Gastroesophageal sphincter (tissue), 3 donors: Measurements from ENCODE around the gene RNMT.

ENCODE experiments used
- EP300 ChIP-seq: sonication (generic); formaldehyde crosslinking; IDR thresholded peaks from one replicate; pipeline ENCODE4 v1.6.1; 2017; ENCODE audit warnings: antibody characterized with exemption, mild to moderate bottlenecking
- POLR2A ChIP-seq, 2 donors: fragments of 450-650 bp; IDR thresholded peaks; one replicate each; pipeline ENCODE4 v1.6.1; 2017; ENCODE audit warnings: antibody characterized with exemption in 2 of 2, mild to moderate bottlenecking in 2 of 2, moderate library complexity in 1 of 2
- POLR2AphosphoS5 ChIP-seq: sonication (generic); formaldehyde crosslinking; IDR thresholded peaks from one replicate; pipeline ENCODE4 v1.6.1; 2017; ENCODE audit warnings: antibody characterized with exemption
- TF ChIP-seq, protein P1 (sequence below), 4 experiments: fragments of 200-600 bp in 2 of 4; fragments of 450-650 bp in 2 of 4; sonication (generic) in 1 of 4; IDR thresholded peaks; one replicate each; pipeline ENCODE4 v1.5.1; 2017 to 2019; ENCODE audit warnings: antibody characterized with exemption in 4 of 4, mild to moderate bottlenecking in 2 of 4, moderate library complexity in 2 of 4

GRCh38 chr18:13684546-13684945, 41.9 kb upstream of the RNMT start:
- TF ChIP-seq, protein P1, sequence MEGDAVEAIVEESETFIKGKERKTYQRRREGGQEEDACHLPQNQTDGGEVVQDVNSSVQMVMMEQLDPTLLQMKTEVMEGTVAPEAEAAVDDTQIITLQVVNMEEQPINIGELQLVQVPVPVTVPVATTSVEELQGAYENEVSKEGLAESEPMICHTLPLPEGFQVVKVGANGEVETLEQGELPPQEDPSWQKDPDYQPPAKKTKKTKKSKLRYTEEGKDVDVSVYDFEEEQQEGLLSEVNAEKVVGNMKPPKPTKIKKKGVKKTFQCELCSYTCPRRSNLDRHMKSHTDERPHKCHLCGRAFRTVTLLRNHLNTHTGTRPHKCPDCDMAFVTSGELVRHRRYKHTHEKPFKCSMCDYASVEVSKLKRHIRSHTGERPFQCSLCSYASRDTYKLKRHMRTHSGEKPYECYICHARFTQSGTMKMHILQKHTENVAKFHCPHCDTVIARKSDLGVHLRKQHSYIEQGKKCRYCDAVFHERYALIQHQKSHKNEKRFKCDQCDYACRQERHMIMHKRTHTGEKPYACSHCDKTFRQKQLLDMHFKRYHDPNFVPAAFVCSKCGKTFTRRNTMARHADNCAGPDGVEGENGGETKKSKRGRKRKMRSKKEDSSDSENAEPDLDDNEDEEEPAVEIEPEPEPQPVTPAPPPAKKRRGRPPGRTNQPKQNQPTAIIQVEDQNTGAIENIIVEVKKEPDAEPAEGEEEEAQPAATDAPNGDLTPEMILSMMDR (IDR thresholded peaks at IDR 0.05) = no peak
- TF ChIP-seq POLR2AphosphoS5 (no peak), POLR2A (IDR thresholded peaks at IDR 0.05) (no peak), EP300 (no peak)
